ENCODE measurements around the gene KCNJ14.

The KCNJ14 gene

DNA sequence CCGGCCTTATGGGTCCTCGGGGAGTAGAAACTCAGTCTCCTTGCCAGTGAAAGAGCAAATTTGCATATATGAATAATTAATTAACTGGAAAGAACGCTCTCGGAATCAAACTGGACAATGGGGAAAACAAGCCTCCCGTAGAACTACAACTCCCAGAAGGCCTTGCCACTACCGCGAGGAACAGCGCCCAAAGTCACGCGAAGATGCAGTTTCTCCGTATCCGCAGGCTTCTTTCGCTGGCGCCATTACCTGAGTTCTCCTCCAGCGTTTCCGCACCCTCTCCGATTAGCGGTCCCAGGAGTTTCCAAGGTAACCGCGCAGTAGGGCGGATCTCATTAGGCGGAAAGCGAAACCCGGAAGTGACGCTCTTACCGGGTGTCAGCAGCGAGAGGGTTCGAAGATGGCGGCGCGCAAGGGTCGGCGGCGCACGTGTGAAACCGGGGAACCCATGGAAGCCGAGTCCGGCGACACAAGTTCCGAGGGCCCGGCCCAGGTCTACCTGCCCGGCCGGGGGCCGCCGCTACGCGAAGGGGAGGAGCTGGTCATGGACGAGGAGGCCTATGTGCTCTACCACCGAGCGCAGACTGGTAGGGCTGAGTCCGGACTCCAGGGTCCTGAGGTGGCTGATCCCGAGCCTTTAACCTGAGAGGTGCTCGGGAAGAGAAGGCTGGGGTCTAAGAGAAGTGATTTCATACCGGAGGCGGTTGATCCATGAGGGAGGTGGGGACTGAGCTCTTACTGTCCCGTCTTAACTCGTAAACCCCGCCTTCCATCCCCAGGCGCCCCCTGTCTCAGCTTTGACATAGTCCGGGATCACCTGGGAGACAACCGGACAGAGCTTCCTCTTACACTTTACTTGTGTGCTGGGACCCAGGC lies 9.5 kb upstream of the KCNJ14 start, which contains the start of gene GRWD1:
TSS of gene GRWD1 (plus strand) at position 378 of the 876 bp plus-strand sequence. CDS start at position 401, 23 bp downstream.
- peak; percentile 99 for DNase-seq (ENCODE audit: low spot score)

DNA sequence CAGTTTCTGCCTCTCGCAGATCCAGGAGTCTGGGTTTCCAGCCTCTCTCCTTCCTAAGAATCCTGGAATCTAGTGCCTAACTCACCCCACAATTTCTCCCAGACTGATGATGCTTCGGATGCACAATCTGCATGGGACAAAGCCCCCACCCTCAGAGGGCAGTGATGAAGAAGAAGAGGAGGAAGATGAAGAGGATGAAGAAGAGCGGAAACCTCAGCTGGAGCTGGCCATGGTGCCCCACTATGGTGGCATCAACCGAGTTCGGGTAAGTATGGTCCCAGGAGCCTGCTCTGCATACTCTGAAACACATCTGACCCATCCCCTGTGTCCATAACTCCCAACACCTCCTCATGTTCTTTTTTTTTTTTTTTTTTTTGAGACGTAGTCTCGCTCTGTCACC lies 8.8 kb upstream of the KCNJ14 start:
- no peak for DNase-seq (ENCODE audit: low spot score)

DNA sequence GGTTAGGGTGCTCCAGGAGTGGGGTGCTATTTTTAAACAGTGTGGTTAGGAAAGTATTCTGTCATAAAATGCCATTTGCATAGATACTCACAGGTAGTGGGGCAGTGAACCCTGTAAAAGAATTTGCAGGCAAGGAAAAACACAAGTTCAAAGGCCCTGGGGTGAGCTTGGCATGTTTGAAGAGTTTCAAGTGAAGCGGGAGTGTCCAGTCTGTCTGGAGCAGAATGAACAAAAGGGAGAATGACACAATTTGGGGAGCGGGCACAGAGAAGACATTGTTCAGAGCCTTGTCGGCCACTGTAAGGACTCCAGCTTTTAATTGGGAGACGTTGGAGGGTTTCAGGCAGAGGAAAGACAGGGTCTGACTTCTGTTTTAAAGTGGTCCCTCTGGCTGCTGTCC lies 6.8 kb upstream of the KCNJ14 start:
- no peak for DNase-seq (ENCODE audit: low spot score)

DNA sequence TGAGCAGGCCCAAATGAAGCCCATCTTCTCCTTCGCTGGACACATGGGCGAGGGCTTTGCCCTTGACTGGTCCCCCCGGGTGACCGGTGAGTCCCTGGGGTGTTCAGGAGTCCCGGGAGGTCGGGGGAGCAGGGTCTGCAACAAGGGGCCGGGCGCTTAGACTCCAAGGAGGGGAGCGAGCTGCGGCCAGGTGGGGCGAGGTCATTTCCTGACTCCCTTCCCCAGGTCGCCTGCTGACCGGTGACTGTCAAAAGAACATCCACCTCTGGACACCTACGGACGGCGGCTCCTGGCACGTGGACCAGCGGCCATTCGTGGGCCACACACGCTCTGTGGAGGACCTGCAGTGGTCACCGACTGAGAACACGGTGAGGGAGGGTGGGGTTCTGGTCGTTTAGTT lies 4.9 kb upstream of the KCNJ14 start:
- DNase-seq (ENCODE audit: low spot score) = no peak

DNA sequence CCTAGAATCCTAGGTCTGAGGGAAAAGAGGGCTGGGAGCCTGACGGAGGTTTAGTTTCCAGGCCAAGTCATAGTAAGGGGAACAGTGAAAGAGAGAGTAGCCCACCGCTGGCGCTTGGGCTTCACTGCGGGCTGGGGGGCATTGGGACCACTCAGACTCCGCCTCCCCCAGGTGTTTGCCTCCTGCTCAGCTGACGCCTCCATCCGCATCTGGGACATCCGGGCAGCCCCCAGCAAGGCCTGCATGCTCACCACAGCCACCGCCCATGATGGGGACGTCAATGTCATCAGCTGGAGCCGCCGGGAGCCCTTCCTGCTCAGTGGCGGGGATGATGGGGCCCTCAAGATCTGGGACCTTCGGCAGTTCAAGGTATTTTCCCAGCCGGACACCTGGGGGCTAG lies 4.5 kb upstream of the KCNJ14 start:
- DNase-seq (ENCODE audit: low spot score) = no peak

DNA sequence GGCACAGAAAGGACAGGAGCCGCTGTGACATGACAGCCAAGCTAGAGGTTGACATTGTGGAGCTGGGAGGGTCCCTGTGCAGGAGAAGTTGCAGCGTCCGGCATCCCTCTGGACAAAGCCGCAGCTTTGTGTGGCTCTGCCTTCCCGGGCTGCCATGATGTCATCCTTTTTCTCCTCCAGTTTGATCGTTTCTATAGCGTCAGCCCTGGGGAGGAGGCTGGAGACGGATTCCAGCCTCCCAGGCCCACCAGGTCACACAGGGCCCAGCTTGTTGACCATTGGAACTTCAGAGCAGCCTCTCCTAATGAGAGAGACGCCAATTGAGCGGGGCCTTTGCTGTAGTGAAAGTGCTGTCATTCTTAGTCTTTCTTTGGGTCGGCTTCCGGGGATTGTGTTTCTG lies 3.8 kb upstream of the KCNJ14 start:
- no peak for DNase-seq (ENCODE audit: low spot score)

DNA sequence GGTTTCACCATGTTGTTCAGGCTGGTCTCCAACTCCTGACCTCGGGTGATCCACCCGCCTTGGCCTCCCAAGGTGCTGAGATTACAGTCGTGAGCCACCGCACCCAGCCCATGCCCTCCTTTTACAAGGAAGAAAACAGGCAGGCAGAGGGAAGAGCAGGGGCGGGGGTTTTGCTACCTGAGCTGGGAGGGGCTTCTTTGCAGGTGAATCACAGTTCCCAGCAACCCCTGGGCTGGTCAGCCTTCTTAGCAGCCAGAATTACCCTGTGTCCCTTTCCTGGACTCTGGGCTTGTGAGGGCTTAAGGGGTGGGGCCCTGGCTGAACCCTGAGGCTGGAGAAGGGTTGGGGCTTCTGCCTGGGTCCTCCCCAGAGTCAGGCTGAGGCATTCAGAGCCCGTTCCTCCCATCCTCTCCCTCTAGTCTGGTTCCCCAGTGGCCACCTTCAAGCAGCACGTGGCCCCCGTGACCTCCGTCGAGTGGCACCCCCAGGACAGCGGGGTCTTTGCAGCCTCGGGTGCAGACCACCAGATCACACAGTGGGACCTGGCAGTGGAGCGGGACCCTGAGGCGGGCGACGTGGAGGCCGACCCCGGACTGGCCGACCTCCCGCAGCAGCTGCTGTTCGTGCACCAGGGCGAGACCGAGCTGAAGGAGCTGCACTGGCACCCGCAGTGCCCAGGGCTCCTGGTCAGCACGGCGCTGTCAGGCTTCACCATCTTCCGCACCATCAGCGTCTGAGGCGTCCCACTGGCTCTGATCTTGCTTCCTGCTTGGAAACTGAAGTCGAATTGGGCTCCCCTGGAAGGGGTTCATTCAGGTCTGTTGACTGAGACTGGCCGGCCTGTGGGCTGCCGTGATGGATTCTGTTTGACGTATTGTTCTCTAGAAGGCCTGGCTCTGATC lies 2.8 kb upstream of the KCNJ14 start:
- DNase-seq (ENCODE audit: low spot score) = no peak

DNA sequence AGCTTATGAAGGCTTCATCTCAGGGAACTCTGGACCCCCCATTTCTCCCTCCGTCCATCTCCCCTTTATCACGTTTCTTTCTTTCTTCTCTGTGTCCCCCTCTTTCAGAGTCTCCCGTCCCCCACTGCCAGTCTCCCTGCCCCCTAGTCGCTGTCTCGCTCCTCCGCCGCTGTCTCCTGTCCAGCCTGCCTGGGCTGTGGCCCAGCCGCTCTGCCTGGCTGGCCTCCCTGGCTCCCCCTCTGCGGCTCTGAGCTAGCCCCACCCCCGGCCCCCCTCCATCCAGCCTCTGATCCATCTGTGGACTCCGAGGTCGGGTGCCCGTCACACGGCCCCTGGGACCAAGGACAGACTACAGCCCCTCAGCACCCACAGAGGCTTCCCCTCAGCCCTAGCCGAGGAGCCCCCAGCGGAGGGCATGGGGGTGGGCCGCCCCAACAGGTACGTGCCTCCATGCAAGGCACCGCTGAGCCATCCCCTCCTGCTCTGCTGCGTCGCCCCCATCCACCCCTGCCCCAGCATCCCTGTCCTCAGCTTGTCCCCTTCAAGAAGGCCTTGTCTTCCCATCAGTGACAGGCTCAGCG lies 1.1 kb upstream of the KCNJ14 start:
- DNase-seq (ENCODE audit: low spot score) = no peak

DNA sequence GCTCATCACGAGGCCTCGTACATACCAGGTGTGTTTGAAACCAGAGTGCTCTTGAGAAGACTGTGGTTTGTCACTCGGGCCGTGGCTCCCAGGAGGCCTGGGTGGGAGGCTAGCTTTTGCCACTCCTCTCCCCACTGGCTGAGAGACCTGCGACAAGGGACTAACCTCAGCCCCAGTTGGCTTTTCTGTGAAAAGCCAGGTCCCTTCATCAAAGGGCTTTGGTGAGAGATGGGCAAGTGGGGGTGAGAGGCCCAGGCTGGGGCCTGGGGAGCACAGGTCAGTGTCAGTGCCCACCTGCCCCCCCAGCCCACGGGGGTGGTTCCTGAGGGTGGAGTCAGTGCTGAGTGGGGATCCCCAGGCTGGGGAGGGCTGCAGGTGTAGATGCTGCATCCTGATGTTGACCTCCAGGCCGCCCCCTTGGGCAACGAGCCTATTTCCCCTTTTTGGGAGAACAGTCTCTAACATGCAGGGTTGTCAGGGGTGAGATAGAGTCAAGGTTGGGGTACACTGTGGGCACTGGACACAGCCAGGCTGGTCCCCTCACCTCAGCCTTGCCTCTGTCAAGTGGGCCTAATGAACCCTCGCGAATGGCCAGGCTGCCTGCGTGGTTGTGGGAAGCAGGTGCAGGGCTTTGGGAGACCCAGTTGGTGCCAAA lies 661 bp downstream of the KCNJ14 start:
- no peak for DNase-seq (ENCODE audit: low spot score)

DNA sequence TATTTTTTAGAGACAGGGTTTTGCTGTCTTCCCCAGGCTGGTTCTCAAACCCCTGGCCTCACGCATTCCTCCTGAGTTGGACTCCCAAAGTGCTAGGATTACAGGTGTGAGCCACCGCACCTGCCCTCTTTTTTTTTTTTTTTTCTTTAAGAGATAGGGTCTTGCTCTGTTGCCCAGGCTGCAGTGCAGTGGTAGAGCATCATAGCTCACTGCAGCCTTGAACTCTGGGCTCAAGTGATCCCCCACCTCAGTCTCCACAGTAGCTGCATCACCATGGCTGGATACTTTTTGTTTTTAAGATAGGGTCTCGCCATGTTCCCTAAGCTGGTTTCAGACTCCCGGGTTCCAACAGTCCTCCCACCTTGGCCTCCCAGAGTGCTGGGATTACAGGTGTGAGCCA lies 1.5 kb downstream of the KCNJ14 start:
- no peak for DNase-seq (ENCODE audit: low spot score)

DNA sequence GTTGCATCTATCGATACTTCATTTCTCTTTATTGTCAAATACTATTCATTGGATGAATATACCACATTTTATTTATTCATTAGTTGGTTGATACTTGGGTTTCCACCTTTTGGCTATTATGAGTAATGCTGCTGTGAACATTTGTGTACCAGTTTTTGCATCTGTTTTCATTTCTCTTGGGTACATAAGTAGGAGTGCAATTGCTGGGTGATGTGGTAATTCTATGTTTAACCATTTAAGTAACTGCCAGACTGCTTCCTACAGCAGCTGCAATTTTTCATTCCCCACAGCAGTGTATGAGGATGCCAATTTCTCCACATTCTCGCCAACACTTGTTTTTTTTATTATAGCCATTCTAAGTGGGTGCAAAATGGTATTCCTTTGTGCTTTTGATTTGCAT lies 2.6 kb downstream of the KCNJ14 start:
- no peak for DNase-seq (ENCODE audit: low spot score)

DNA sequence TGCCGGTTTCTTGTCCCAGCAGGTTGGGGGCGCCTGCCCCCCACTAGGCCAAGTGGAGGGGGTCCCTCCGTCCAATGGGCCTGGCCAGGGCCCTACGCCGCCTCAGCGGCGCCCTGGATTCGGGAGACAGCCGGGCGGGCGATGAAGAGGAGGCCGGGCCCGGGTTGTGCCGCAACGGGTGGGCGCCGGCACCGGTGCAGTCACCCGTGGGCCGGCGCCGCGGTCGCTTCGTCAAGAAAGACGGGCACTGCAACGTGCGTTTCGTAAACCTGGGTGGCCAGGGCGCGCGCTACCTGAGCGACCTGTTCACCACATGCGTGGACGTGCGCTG lies 6.2 kb downstream of the KCNJ14 start:
- DNase-seq (ENCODE audit: low spot score) = no peak

DNA sequence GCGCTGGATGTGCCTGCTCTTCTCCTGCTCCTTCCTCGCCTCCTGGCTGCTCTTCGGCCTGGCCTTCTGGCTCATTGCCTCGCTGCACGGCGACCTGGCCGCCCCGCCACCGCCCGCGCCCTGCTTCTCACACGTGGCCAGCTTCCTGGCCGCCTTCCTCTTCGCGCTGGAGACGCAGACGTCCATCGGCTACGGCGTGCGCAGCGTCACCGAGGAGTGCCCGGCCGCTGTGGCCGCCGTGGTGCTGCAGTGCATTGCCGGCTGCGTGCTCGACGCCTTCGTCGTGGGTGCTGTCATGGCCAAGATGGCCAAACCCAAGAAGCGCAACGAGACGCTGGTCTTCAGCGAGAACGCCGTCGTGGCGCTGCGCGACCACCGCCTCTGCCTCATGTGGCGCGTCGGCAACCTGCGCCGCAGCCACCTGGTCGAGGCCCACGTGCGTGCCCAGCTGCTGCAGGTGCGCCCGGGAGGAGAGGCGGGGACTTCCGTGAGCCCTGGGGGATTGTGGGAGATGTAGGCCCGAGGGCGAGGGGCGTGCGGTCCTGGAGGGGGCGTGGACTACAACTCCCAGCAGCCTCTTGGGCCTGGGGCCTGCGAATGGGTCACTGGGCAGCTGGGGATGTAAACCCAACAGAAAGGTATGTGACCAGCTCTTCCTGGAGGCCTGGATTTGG lies 6.7 kb downstream of the KCNJ14 start:
- DNase-seq (ENCODE audit: low spot score) = no peak

DNA sequence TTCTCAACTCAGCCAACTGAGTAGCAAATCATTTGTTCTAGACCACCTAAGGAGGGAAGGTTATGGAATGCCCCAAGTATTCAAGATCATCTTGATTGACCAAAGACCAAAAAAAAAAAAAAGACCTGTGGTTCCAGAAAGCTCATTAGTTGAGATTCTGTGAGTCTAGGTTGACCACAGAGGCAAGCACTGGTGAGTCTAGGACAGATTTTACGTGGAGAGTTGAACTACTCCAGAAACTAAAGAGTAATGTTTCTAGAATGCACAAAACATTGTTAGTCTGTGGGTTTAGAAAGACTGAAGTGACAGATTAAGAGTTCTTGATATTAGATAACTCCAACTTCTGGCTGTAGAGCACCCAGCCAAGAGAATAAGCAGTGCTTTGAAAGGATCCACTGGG lies 9.8 kb downstream of the KCNJ14 start:
- no peak for DNase-seq (ENCODE audit: low spot score)

DNA sequence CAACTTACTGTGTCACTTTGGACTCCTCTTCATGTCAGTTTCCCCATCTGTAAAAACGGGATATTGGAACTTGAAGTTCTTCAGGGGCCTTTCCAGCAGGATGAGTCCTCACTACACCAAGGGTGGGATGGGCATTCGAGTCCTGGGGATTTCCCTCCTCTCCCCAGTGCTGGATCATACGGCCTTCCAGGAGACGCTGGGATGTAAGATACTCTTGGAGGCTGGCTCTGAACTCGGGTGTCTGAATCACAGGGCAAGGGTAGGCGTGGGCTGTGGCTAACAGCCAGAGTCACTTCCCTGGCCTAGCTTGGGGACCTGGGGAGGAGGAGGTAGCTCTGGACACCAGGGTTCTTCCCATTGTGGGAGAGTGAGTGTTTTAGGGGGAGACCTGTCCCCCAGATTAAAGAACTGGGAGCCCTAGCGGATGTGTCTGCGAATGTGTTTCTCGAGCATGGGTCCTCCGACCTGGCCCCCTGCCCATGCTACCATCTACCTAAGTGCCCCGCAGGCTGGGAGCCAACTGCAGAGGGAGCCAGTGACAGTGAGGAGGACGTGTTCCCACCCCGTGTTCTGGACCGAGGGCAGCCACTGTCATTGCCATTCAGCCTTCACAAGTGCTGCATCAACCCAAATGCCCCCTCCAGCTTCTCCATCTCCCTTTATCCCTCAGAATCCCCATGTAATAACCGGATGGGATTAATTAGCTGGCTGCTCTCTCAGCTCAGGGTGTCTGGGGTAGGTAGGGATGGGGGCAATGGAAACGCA lies 11.4 kb downstream of the KCNJ14 start:
- no peak for DNase-seq (ENCODE audit: low spot score)

DNA sequence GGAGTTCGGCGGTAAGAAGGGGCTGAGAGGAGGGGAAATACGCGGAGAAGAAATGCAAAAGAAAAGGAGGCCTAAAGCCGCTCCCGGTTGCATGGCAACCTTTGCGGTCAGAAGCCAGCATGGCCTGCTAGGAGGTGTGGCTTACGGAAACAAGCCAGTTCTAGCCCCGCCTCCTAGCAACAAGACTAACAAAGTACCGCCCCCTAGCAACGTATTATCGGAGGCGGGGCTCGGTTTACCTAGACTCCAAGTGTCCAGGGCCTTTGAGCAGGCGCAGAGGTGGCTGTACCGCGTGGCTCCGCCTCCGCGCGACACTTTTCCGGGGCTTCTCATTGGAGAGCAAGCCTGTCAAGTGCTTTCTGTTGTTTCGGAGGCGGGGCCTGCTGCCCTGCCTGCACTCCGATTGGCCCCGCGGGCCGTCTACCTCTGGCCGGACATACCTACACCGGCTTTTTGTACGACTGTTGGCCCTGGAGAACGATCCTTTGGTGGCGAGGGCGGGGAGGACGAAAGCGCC lies 13.5 kb downstream of the KCNJ14 start:
- DNase-seq (ENCODE audit: low spot score) = peak; percentile 98

DNA sequence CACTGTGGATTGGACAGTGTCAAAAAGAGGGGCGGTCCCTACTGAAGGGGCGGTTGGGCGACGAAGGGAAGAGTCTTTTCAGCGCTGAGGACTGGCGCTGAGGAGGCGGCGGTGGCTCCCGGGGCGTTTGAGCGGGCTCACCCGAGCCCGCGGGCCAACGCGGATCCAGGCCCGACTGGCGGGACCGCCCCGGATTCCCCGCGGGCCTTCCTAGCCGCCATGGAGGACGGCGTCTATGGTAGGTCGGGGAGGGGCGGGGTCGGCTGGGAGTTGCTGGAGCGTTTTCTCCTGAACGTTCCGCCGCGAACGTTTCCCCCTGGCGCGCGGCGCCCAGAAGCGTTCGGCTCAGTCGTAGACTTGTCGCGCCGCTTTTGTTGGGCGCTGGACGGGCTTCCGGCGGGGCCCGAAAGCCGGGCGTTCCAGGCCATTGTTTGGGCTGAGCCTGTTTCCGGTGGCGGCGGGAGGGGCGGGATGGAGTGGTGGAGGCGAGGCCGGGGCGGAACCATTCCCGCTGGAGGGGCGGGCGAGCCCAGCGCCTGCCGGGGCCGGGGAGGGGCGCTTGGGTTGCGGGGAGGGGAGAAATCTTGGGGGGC lies 14.0 kb downstream of the KCNJ14 start, which contains the start of gene CYTH2:
TSS of gene CYTH2 (plus strand) at position 81 of the 593 bp plus-strand sequence. CDS start at position 220, 139 bp downstream.
- peak; percentile 71 for DNase-seq (ENCODE audit: low spot score)

DNA sequence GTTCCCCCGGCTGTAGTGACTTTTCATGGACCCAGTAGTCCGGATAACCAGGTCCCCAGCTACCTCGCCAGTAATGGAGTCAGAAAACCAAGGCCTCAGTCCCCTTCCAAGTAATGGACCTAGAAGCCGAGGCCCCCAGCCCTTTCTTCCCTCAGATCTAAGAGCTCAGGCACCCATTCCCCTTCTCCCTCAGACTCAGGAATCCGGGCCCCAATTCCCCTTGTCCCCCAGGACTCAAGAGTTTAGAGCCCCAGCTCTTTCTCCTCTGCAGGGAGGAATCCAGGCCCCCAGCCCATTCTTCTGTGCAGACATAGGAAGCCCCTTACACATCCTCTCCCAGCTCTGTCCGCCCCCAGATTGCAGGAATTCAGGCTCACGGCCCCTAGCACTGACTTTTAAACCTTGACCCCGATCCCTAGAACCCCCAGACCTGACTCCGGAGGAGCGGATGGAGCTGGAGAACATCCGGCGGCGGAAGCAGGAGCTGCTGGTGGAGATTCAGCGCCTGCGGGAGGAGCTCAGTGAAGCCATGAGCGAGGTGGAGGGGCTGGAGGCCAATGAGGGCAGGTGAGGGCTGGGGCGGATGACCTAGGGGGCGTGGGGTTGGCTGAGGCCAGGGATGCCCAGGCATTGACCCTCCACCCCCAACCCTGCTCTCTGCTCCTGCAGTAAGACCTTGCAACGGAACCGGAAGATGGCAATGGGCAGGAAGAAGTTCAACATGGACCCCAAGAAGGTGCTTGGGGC lies 14.7 kb downstream of the KCNJ14 start:
- no peak for DNase-seq (ENCODE audit: low spot score)

DNA sequence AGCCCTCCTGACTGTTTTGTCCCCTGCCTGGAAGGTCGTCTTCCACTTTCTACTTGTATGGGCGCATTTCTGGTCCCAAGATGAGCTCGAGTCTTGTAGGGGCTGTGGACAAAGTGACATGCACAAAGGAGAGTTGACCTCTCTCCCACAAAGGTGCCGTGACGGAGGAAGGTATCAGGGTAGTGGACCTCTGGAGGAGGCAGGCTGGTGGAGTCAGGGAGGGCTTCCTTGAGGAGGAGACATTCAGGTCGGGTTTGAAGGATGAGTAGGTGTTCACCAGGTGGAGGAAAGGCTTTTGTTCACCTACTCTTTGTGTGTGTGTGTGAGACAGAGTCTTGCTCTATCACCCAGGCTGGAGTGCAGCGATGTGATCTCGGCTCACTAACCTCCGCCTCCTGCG lies 15.5 kb downstream of the KCNJ14 start:
- DNase-seq (ENCODE audit: low spot score) = no peak
